Upper lobe of right lung (tissue), 1 donor: Measurements from ENCODE around the gene PTOV1. TPM values are rescaled to one million over a fixed set of nuclear protein-coding genes. Genes with fewer than 3 reads are reported as not detected.

ENCODE experiments used
- ATAC-seq: fragments of 200-7000 bp; cut with Tn5 transposase; one replicate; pipeline ENCODE4 v1.9.1; 2020; ENCODE audit warnings: mild to moderate bottlenecking, moderate library complexity
- DNase-seq: peaks from one replicate; pipeline ENCODE4 v3.0.0-alpha.2; 2020
- H3K27ac ChIP-seq: fragments of 200-600 bp; one replicate; pipeline ENCODE4 v1.8.0; 2022
- H3K27me3 ChIP-seq: fragments of 200-600 bp; one replicate; pipeline ENCODE4 v1.8.0; 2022; ENCODE audit warnings: mild to moderate bottlenecking
- H3K36me3 ChIP-seq: fragments of 200-600 bp; one replicate; pipeline ENCODE4 v1.8.0; 2022
- H3K4me1 ChIP-seq: fragments of 200-600 bp; one replicate; pipeline ENCODE4 v1.8.0; 2022
- H3K4me3 ChIP-seq: fragments of 200-600 bp; one replicate; pipeline ENCODE4 v1.8.0; 2022; ENCODE audit warnings: mild to moderate bottlenecking
- H3K9me3 ChIP-seq: fragments of 200-600 bp; one replicate; pipeline ENCODE4 v1.8.0; 2022
- intact Hi-C: fragments of 100-400 bp; cut with DNase I; formaldehyde crosslinking; loops from one replicate; pipeline ENCODE4 v1.11.0; 2022
- total RNA-seq: library from RNA; stranded (reverse); fragmentation: NEBNext Ultra II Directional; extraction: Animal tissue kit (Norgen Biotek cat#: 25700); gene quantifications from one replicate; pipeline ENCODE4 v1.2.1, GENCODE V29; 2021
- TF ChIP-seq, protein P1 (sequence below): fragments of 200-600 bp; IDR thresholded peaks from one replicate; pipeline ENCODE4 v1.8.0; 2022; ENCODE audit warnings: antibody characterized with exemption
- donor health status: DM: no; HTN: yes; CAD: no; lungs with severe emphysema.

The PTOV1 gene
- total RNA-seq, 1 donor from 2014 or later: 104 TPM

DNA sequence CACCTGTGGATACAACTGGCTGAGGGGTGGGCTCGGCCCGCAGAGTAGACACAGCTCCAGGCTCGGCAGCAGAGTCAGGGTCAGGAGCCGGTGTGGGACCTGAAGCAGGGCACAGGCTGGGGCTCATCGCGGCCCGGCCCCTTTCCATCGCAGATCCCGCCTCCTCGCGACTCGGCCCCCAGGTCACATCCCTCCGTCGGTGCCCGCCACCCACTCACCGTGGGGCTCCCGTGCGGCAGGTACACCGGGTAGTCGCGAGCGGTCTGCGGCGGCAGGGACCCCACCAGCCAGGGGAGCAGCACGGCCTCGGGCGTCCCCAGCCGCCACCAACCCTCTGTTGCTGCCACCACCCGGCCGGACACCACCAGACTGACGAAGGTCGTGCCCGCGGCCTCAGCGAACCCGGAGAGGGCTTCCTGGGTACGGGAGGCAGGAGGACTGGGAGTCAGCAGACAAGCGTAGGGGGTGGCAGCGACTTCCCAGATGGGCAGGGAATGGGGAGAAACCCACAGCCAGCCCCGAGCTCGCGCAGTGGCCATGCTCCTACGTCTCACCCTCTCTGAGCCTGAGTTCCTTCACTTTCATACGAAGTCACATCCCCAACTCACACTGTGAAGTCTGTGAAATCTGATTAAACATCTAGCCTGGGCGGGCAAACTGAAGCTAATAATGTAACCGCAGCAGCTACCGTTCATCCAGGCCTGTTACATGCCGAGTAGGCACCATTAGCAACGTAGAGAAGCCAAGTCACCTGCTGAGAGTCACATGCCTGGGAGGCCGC, 41.6 kb upstream of the PTOV1 start:
- no peaks in the 10 kb centered on the region for H3K36me3 ChIP-seq
- DNase-seq (peak; percentile 85), ATAC-seq (peak; percentile 52)
- peak overlapping the region; percentile 83 for H3K27ac ChIP-seq
- H3K4me1 ChIP-seq: peaks cover 8% of the 10 kb centered on the region
- H3K9me3 ChIP-seq: no peaks in the 10 kb centered on the region
- peak overlapping the region; percentile 78 for H3K4me3 ChIP-seq
- H3K27me3 ChIP-seq: no peaks in the 10 kb centered on the region
- intact Hi-C loops: no loop called here
- TF ChIP-seq, protein P1, sequence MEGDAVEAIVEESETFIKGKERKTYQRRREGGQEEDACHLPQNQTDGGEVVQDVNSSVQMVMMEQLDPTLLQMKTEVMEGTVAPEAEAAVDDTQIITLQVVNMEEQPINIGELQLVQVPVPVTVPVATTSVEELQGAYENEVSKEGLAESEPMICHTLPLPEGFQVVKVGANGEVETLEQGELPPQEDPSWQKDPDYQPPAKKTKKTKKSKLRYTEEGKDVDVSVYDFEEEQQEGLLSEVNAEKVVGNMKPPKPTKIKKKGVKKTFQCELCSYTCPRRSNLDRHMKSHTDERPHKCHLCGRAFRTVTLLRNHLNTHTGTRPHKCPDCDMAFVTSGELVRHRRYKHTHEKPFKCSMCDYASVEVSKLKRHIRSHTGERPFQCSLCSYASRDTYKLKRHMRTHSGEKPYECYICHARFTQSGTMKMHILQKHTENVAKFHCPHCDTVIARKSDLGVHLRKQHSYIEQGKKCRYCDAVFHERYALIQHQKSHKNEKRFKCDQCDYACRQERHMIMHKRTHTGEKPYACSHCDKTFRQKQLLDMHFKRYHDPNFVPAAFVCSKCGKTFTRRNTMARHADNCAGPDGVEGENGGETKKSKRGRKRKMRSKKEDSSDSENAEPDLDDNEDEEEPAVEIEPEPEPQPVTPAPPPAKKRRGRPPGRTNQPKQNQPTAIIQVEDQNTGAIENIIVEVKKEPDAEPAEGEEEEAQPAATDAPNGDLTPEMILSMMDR: no peak

GRCh38 chr19:49809941-49810389, 41.0 kb upstream of the PTOV1 start:
- H3K9me3 ChIP-seq: no peaks in the 10 kb centered on the region
- H3K4me1 ChIP-seq: peaks cover 8% of the 10 kb centered on the region
- TF ChIP-seq, protein P1: no peak
- no peaks in the 10 kb centered on the region for H3K27me3 ChIP-seq
- ATAC-seq (no peak), DNase-seq (no peak)
- H3K36me3 ChIP-seq: no peaks in the 10 kb centered on the region
- peak overlapping the region; percentile 83 for H3K27ac ChIP-seq
- H3K4me3 ChIP-seq: peak overlapping the region; percentile 78
- intact Hi-C loops: no loop called here

- H3K4me3 ChIP-seq: no peak overlapping the region
- TF ChIP-seq, protein P1: no peak
- no peaks in the 10 kb centered on the region for H3K9me3 ChIP-seq
- H3K27ac ChIP-seq: no peak overlapping the region
- no peaks in the 10 kb centered on the region for H3K27me3 ChIP-seq
- no peaks in the 10 kb centered on the region for H3K36me3 ChIP-seq
- ATAC-seq: no peak
- peaks cover 8% of the 10 kb centered on the region for H3K4me1 ChIP-seq
- intact Hi-C loops: no loop called here
- DNase-seq: no peak
Measured at GRCh38 chr19:49811328-49811727, 39.6 kb upstream of the PTOV1 start.

GRCh38 chr19:49812452-49812996, 38.4 kb upstream of the PTOV1 start:
- Histone ChIP-seq H3K4me1 (peaks cover 8% of the 10 kb centered on the region), H3K27ac (peak overlapping the region; percentile 87), H3K27me3 (no peaks in the 10 kb centered on the region), H3K36me3 (no peaks in the 10 kb centered on the region), H3K4me3 (peak overlapping the region; percentile 57), H3K9me3 (no peaks in the 10 kb centered on the region)
- DNase-seq: no peak
- ATAC-seq: no peak
- TF ChIP-seq, protein P1: no peak
- intact Hi-C loops: no loop called here

GRCh38 chr19:49812997-49813861, 37.7 kb upstream of the PTOV1 start, which contains the start of gene FUZ:
Gene FUZ (minus strand): TSS chr19:49813292. CDS start chr19:49813106, 186 bp downstream.
- Histone ChIP-seq H3K27me3 (no peaks in the 10 kb centered on the region), H3K4me1 (peaks cover 8% of the 10 kb centered on the region), H3K27ac (peak within 1 kb of the TSS; percentile 87), H3K36me3 (no peaks in the 10 kb centered on the region), H3K4me3 (peak within 1 kb of the TSS; percentile 57), H3K9me3 (no peaks in the 10 kb centered on the region)
- TF ChIP-seq, protein P1: peak; percentile 29
- ATAC-seq: peak; percentile 78
- intact Hi-C loops: no loop called here
- peak; percentile 97 for DNase-seq
